K562 (cell line): ENCODE results near the gene MYO3B. TPM values are rescaled to one million over a fixed set of nuclear protein-coding genes. Genes with fewer than 3 reads are reported as not detected.

Source experiments
- ATAC-seq: fragments of 200-7000 bp; cut with Tn5 transposase; 3 replicates; pipeline ENCODE4 v1.9.1; 2020; ENCODE audit warnings: moderate library complexity
- BruUV-seq: library from RNA; stranded (reverse); fragments of 400-500 nt; replicated peaks from 2 replicates; lab custom pipeline; 2021; lab: Mats Ljungman, UMichigan
- CTCF ChIA-PET: fragments of 300-600 bp; formaldehyde crosslinking; extraction: SDS; loops from one replicate; lab custom pipeline; 2021; ENCODE audit warnings: low intra/inter-chr PET ratio; lab: Yijun Ruan, JAX
- POLR2A ChIA-PET: fragments of 300-600, 350-650 bp; sonication (Branson Sonifier 250); formaldehyde crosslinking; extraction: SDS; loops from one replicate; lab custom pipeline; 2021; ENCODE audit warnings: antibody characterized with exemption, inconsistent platforms; lab: Yijun Ruan, JAX
- DNase-seq, 4 experiments: peaks; one replicate each; pipeline versions ENCODE4 v3.0.0 to v3.0.0-alpha.2; 2011 to 2018; ENCODE audit warnings: low spot score in 3 of 4, mixed read lengths in 3 of 4; ENCODE audit errors: extremely low read depth in 1 of 4
- FAIRE-seq: peaks from 2 replicates; lab custom pipeline; 2011; peaks lifted over from hg19 to GRCh38; lab: Jason Lieb, UNC
- H2AFZ ChIP-seq: 2 replicates; pipeline ENCODE4 v1.6.0; 2011; ENCODE audit warnings: low read depth, low read length, control low read depth, inconsistent platforms
- H3K27ac ChIP-seq: fragments of 200-600 bp; 3 replicates; pipeline ENCODE4 v1.8.0; 2011; ENCODE audit warnings: low read depth, mild to moderate bottlenecking, control low read depth, inconsistent platforms, low read length, moderate library complexity, mixed read lengths; ENCODE audit errors: extremely low read depth
- H3K27me3 ChIP-seq, 2 experiments: fragments of 300-600 bp in 1 of 2; 2 replicates in 1 of 2; 3 replicates in 1 of 2; pipeline versions ENCODE4 v1.6.0 to v1.8.0; 2011; ENCODE audit warnings: inconsistent platforms in 2 of 2, low read length in 2 of 2, mild to moderate bottlenecking in 1 of 2, mixed read lengths in 1 of 2, moderate library complexity in 1 of 2; ENCODE audit not compliant: control insufficient read depth in 2 of 2, insufficient read depth in 2 of 2
- H3K36me3 ChIP-seq: fragments of 300-600 bp; 3 replicates; pipeline ENCODE4 v1.8.0; 2011; ENCODE audit warnings: mild to moderate bottlenecking, low read length, inconsistent platforms; ENCODE audit not compliant: control insufficient read depth, insufficient read depth
- H3K4me1 ChIP-seq, 2 experiments: fragments of 200-600 bp in 1 of 2; replicated peaks in 1 of 2; 2 replicates in 1 of 2; 3 replicates in 1 of 2; pipeline versions ENCODE4 v1.5.1 to v1.8.0; 2011; ENCODE audit warnings: inconsistent platforms in 2 of 2, low read length in 2 of 2, mild to moderate bottlenecking in 1 of 2, mixed read lengths in 1 of 2, moderate library complexity in 1 of 2; ENCODE audit not compliant: control insufficient read depth in 2 of 2, insufficient read depth in 2 of 2
- H3K4me2 ChIP-seq: 2 replicates; pipeline ENCODE4 v1.6.1; 2011; ENCODE audit warnings: low read length, control low read depth, inconsistent platforms, mixed read lengths; ENCODE audit not compliant: insufficient read depth
- H3K4me3 ChIP-seq: fragments of 200-600 bp; sonication (generic), shearing (Covaris generic); 2 replicates; pipeline ENCODE4 v1.5.1; 2016; ENCODE audit warnings: control low read depth, inconsistent platforms
- H3K79me2 ChIP-seq: fragments of 200-600 bp; 3 replicates; pipeline ENCODE4 v1.8.0; 2011; ENCODE audit warnings: low read length, inconsistent platforms; ENCODE audit not compliant: control insufficient read depth, insufficient read depth
- H3K9ac ChIP-seq, 2 experiments: 2 replicates each; pipeline versions ENCODE4 v1.6.0 to v1.6.1; 2011; ENCODE audit warnings: low read depth in 2 of 2, low read length in 2 of 2, control low read depth in 1 of 2, inconsistent platforms in 1 of 2, mild to moderate bottlenecking in 1 of 2, mixed read lengths in 1 of 2; ENCODE audit not compliant: insufficient read depth in 1 of 2
- H3K9me1 ChIP-seq: one replicate; pipeline ENCODE4 v1.6.0; 2011; ENCODE audit warnings: inconsistent platforms, mild to moderate bottlenecking, low read length, moderate library complexity; ENCODE audit not compliant: control insufficient read depth, insufficient read depth
- H3K9me3 ChIP-seq: replicated peaks from 2 replicates; pipeline ENCODE4 v1.5.1; 2011; ENCODE audit warnings: low read depth, low read length, inconsistent platforms; ENCODE audit not compliant: control insufficient read depth, insufficient read depth
- H4K20me1 ChIP-seq: replicated peaks from 2 replicates; pipeline ENCODE4 v1.6.1; 2011; ENCODE audit warnings: low read length, inconsistent platforms, mixed read lengths; ENCODE audit not compliant: control insufficient read depth, insufficient read depth
- KLF6 ChIP-seq: fragments of 250-450 bp; sonication (Bioruptor Pico); IDR thresholded peaks from 2 replicates; pipeline ENCODE4 v1.4.0; 2020; ENCODE audit warnings: mild to moderate bottlenecking, moderate library complexity, borderline replicate concordance
- RB1 ChIP-seq: fragments of 450-650 bp; IDR thresholded peaks from 2 replicates; pipeline ENCODE4 v1.6.1; 2017; ENCODE audit warnings: low read depth, mild to moderate bottlenecking
- RFX1 ChIP-seq: fragments of 450-650 bp; IDR thresholded peaks from 2 replicates; pipeline ENCODE4 v1.6.1; 2016; ENCODE audit warnings: mild to moderate bottlenecking, moderate library complexity
- SMARCA4 ChIP-seq: fragments of 450-650 bp; IDR thresholded peaks from 2 replicates; pipeline ENCODE4 v1.6.1; 2016
- SRF ChIP-seq, 2 experiments: fragments of 250-450, 450-650 bp in 1 of 2; sonication (Bioruptor Pico) in 1 of 2; sonication (generic) in 1 of 2; formaldehyde crosslinking; IDR thresholded peaks; 2 replicates each; pipeline versions ENCODE4 v1.5.0 to v1.5.1; 2020 to 2022; ENCODE audit warnings: mild to moderate bottlenecking in 1 of 2, missing genetic modification reagents in 1 of 2
- STAG1 ChIP-seq: sonication (generic); formaldehyde crosslinking; IDR thresholded peaks from 2 replicates; pipeline ENCODE4 v1.5.0; 2020; ENCODE audit warnings: missing genetic modification reagents, borderline replicate concordance
- XRCC4 ChIP-seq: IDR thresholded peaks from one replicate; pipeline ENCODE4 v1.6.1; 2011; ENCODE audit not compliant: insufficient read depth, insufficient read length; ENCODE audit errors: extremely low read depth
- ZNF561 ChIP-seq: fragments of 450-650 bp; formaldehyde crosslinking; conservative IDR thresholded peaks from 2 replicates; pipeline ENCODE4 v1.4.0; 2020; ENCODE audit warnings: mild to moderate bottlenecking, moderate library complexity
- WGBS: fragments of 100-300 bp; shearing (Covaris generic); methylation state at CpG from one replicate; pipeline ENCODE4 v1.1.6; 2016; ENCODE audit warnings: low coverage, mixed read lengths; ENCODE audit not compliant: insufficient coverage; ENCODE audit errors: missing lambda C conversion rate; 5-methylcytosine and 5-hydroxymethylcytosine counted together
- in situ Hi-C: fragments of 300-500 bp; cut with MboI; formaldehyde crosslinking; loops from 4 replicates; pipeline ENCODE4 v1.15.0; 2018; ENCODE audit warnings: inconsistent platforms, mixed read lengths
- intact Hi-C: fragments of 100-400 bp; cut with micrococcal nuclease; formaldehyde crosslinking; loops from 2 replicates; pipeline ENCODE4 v1.14.2; 2022
- polyA plus RNA-seq, 8 experiments: library from polyadenylated mRNA; depleted of rRNA in 4 of 8; stranded (reverse) in 5 of 8; unstranded in 3 of 8; fragments of >200 nt; fragmentation: Nextera tagmentation in 2 of 8; fragmentation: Illumina TruSeq in 1 of 8; extraction: Ambion mirVana in 2 of 8; extraction: Trizol in 1 of 8; gene quantifications; 2 replicates each; pipeline versions ENCODE4 v1.2.1 to v1.2.3, GENCODE V29; 2011 to 2014; ENCODE audit warnings: inconsistent platforms in 1 of 8, missing spikeins in 1 of 8
- total RNA-seq, 7 experiments: library from RNA; depleted of rRNA in 6 of 7; stranded (reverse); fragments of >200 nt in 6 of 7; fragmentation: Illumina TruSeq in 2 of 7; extraction: Trizol in 2 of 7; gene quantifications; 2 replicates each; pipeline versions ENCODE4 v1.2.1 to v1.2.3, GENCODE V29; 2011 to 2021; ENCODE audit warnings: low replicate concordance in 1 of 7
- TF ChIP-seq, protein P1 (sequence below), 2 experiments: IDR thresholded peaks; 2 replicates each; pipeline ENCODE4 v1.6.1; 2011; ENCODE audit warnings: borderline replicate concordance in 1 of 2, control low read depth in 1 of 2, low read depth in 1 of 2, low read length in 1 of 2, mild to moderate bottlenecking in 1 of 2, mixed read lengths in 1 of 2, moderate library complexity in 1 of 2; ENCODE audit not compliant: insufficient read depth in 1 of 2, insufficient read length in 1 of 2, poor library complexity in 1 of 2, severe bottlenecking in 1 of 2; ENCODE audit errors: extremely low read depth in 1 of 2

The MYO3B gene
- total and polyA plus RNA-seq, 9 of the 15 experiments (the other 6 are each of a cell fraction or from before 2014, with no cell fraction given): 2.7 to 6.5 (median 3.6) TPM

DNA sequence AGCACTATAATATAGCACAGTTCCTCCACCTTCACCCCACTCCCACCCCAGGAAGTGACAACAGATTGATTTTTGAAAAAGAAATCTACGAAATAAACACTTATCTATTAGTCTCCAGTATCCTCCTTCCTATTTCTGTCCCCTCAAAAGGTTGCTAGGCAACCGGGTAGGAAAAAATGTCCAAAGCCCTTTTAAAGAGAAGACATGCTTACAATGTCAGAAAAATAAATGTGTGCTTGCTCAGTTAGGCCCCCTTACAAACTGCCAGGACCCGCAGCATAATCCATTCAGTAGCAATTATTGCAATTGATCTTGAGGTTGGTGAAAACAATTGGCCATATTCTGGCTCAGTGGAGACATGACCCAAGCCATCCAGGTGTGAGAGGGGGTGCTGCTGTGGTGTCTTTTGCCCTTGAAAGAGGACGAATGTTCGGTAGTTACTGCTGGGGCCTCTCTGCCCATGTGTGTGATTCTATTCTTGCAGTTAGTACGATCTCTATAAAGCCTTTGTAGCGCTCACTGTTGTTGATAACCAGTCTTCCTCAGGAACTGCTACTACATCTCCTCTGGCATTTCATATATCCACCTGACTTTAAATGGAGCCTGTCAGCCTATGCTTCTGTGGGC is 144.3 kb downstream of the MYO3B start:
- no peak for ATAC-seq
- in situ Hi-C loops (loop anchor here (5.0 kb wide), 1 partner anchor 85 kb away; no protein-coding TSS in a partner anchor), intact Hi-C loops (loop anchor here (5.0 kb wide), 2 partner anchors 140 to 390 kb away; no protein-coding TSS in a partner anchor)
- Histone ChIP-seq H3K9ac (no peak overlapping the region), H3K4me2 (no peak overlapping the region), H3K27me3 (no peaks in the 10 kb centered on the region), H3K4me3 (no peak overlapping the region), H3K27ac (no peak overlapping the region), H3K79me2 (no peaks in the 10 kb centered on the region), H2AFZ (no peak overlapping the region; the same call in 1 of the 2 replicates), H3K4me1 (peaks cover 0 to 22% of the 10 kb centered on the region in 2 experiments; a peak in 4 of 5 replicates), H4K20me1 (no peaks in the 10 kb centered on the region), H3K9me1 (no peaks in the 10 kb centered on the region), H3K9me3 (no peaks in the 10 kb centered on the region; the same call in 1 of the 2 replicates), H3K36me3 (no peaks in the 10 kb centered on the region)
- WGBS: 64% methylated on average over 7 of the region's 7 CpGs
- ChIA-PET CTCF (no interaction called here), POLR2A (interaction anchor here (0.6 to 1.6 kb wide), 2 partner anchors 9 to 16 kb away, joined by 3 to 4 read pairs; no protein-coding TSS in a partner anchor)
- TF ChIP-seq STAG1 (CRISPR knock-in tag) (no peak), KLF6 (CRISPR knock-in tag) (0 out of 2 replicates have a peak, but pooled peaks have one; percentile 24), SRF (CRISPR knock-in tag; IDR thresholded peaks at IDR 0.05) (no peak), ZNF561 (CRISPR knock-in tag) (no peak), XRCC4 (no peak), RFX1 (peak; percentile 88), SMARCA4 (no peak), RB1 (no peak)
- TF ChIP-seq, protein P1, sequence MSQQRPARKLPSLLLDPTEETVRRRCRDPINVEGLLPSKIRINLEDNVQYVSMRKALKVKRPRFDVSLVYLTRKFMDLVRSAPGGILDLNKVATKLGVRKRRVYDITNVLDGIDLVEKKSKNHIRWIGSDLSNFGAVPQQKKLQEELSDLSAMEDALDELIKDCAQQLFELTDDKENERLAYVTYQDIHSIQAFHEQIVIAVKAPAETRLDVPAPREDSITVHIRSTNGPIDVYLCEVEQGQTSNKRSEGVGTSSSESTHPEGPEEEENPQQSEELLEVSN (IDR thresholded peaks at IDR 0.05; ENCODE audit: borderline replicate concordance in 1 of 2, extremely low read depth in 1 of 2, insufficient read depth in 1 of 2, insufficient read length in 1 of 2, low read depth in 1 of 2, low read length in 1 of 2, poor library complexity in 1 of 2, severe bottlenecking in 1 of 2): no peak
- FAIRE-seq: no peak
- DNase-seq: no peak
- BruUV-seq: no TSS peak
